Neuronal stem cell (in vitro differentiated cells): ENCODE data around the gene AP3B1.

Experiments
- DNase-seq: peaks from one replicate; pipeline ENCODE4 v3.0.0-alpha.2; 2013; ENCODE audit warnings: low spot score
- H2AFZ ChIP-seq: one replicate; pipeline ENCODE4 v1.6.1; 2013; ENCODE audit warnings: mild to moderate bottlenecking, low read length, inconsistent platforms
- H2AK5ac ChIP-seq: 2 replicates; pipeline ENCODE4 v1.6.1; 2013; ENCODE audit warnings: low read depth, mild to moderate bottlenecking, inconsistent platforms, low read length, moderate library complexity, mixed read lengths
- H2BK120ac ChIP-seq: 2 replicates; pipeline ENCODE4 v1.6.1; 2013; ENCODE audit warnings: low read depth, mild to moderate bottlenecking, inconsistent platforms, low read length, moderate library complexity, mixed read lengths
- H2BK12ac ChIP-seq: one replicate; pipeline ENCODE4 v1.6.1; 2013; ENCODE audit warnings: low read length, inconsistent platforms
- H2BK15ac ChIP-seq: 2 replicates; pipeline ENCODE4 v1.6.1; 2013; ENCODE audit warnings: mild to moderate bottlenecking, low read length, inconsistent platforms, mixed read lengths
- H2BK5ac ChIP-seq: one replicate; pipeline ENCODE4 v1.6.1; 2013; ENCODE audit warnings: inconsistent platforms, mild to moderate bottlenecking, low read length, moderate library complexity
- H3K14ac ChIP-seq: one replicate; pipeline ENCODE4 v1.6.1; 2013; ENCODE audit warnings: low read length, inconsistent platforms
- H3K18ac ChIP-seq: 2 replicates; pipeline ENCODE4 v1.6.1; 2013; ENCODE audit warnings: low read length, inconsistent platforms
- H3K23ac ChIP-seq: 2 replicates; pipeline ENCODE4 v1.6.1; 2013; ENCODE audit warnings: low read depth, mild to moderate bottlenecking, mixed read lengths, low read length, inconsistent platforms; ENCODE audit not compliant: poor library complexity
- H3K27ac ChIP-seq: replicated peaks from 3 replicates; pipeline ENCODE4 v1.5.1; 2013; ENCODE audit warnings: low read length, inconsistent platforms
- H3K27me3 ChIP-seq, 3 experiments: 2 replicates each; pipeline ENCODE4 v1.6.1; 2013; ENCODE audit warnings: low read length in 3 of 3, mild to moderate bottlenecking in 2 of 3, inconsistent platforms in 1 of 3, low read depth in 1 of 3, mixed read lengths in 1 of 3, moderate library complexity in 1 of 3; ENCODE audit not compliant: control insufficient read depth in 3 of 3, insufficient read depth in 3 of 3
- H3K36me3 ChIP-seq, 2 donors: replicated peaks in 1 of 2; 2 replicates each; pipeline ENCODE4 v1.6.1; 2013; ENCODE audit warnings: low read length in 2 of 2; ENCODE audit not compliant: control insufficient read depth in 2 of 2, insufficient read depth in 2 of 2
- H3K4ac ChIP-seq: 2 replicates; pipeline ENCODE4 v1.6.1; 2013; ENCODE audit warnings: inconsistent platforms, mild to moderate bottlenecking, low read length, moderate library complexity
- H3K4me1 ChIP-seq, 2 donors: 1 replicate in 1 of 2; 2 replicates in 1 of 2; pipeline ENCODE4 v1.6.1; 2013; ENCODE audit warnings: low read length in 2 of 2, low read depth in 1 of 2; ENCODE audit not compliant: control insufficient read depth in 2 of 2, insufficient read depth in 1 of 2
- H3K4me2 ChIP-seq: one replicate; pipeline ENCODE4 v1.6.1; 2013; ENCODE audit warnings: mild to moderate bottlenecking, low read length, inconsistent platforms; ENCODE audit not compliant: insufficient read depth, poor library complexity, severe bottlenecking
- H3K4me3 ChIP-seq, 2 donors: 2 replicates each; pipeline ENCODE4 v1.5.1; 2013; ENCODE audit warnings: low read length in 2 of 2, mild to moderate bottlenecking in 2 of 2, inconsistent platforms in 1 of 2, moderate library complexity in 1 of 2
- H3K79me1 ChIP-seq: one replicate; pipeline ENCODE4 v1.6.1; 2013; ENCODE audit warnings: low read depth, mild to moderate bottlenecking, inconsistent platforms, low read length, moderate library complexity
- H3K9ac ChIP-seq: one replicate; pipeline ENCODE4 v1.6.1; 2013; ENCODE audit warnings: mild to moderate bottlenecking, low read depth, low read length, inconsistent platforms; ENCODE audit not compliant: poor library complexity
- H3K9me3 ChIP-seq, 2 donors: replicated peaks in 1 of 2; 2 replicates each; pipeline versions ENCODE3 to v1.6.1; 2013; ENCODE audit warnings: low read length in 2 of 2, mild to moderate bottlenecking in 2 of 2, inconsistent platforms in 1 of 2, low read depth in 1 of 2, mixed read lengths in 1 of 2, moderate library complexity in 1 of 2; ENCODE audit not compliant: control insufficient read depth in 2 of 2, insufficient read depth in 1 of 2
- H4K8ac ChIP-seq: one replicate; pipeline ENCODE4 v1.6.1; 2013; ENCODE audit warnings: low read depth, mild to moderate bottlenecking, inconsistent platforms, low read length, moderate library complexity
- H4K91ac ChIP-seq: one replicate; pipeline ENCODE4 v1.6.1; 2013; ENCODE audit warnings: low read length, low read depth, mild to moderate bottlenecking, inconsistent platforms; ENCODE audit not compliant: poor library complexity
- WGBS, 2 donors: extraction: QIAGEN DNeasy Blood & Tissue Kit; methylation state at CpG; one replicate each; pipeline ENCODE4 v1.1.7; 2013; ENCODE audit warnings: missing lambda C conversion rate in 2 of 2, mixed read lengths in 1 of 2; ENCODE audit not compliant: insufficient read length in 2 of 2, insufficient replicate concordance in 1 of 2; ENCODE audit errors: extremely low coverage in 2 of 2; 5-methylcytosine and 5-hydroxymethylcytosine counted together

Gene AP3B1

DNA sequence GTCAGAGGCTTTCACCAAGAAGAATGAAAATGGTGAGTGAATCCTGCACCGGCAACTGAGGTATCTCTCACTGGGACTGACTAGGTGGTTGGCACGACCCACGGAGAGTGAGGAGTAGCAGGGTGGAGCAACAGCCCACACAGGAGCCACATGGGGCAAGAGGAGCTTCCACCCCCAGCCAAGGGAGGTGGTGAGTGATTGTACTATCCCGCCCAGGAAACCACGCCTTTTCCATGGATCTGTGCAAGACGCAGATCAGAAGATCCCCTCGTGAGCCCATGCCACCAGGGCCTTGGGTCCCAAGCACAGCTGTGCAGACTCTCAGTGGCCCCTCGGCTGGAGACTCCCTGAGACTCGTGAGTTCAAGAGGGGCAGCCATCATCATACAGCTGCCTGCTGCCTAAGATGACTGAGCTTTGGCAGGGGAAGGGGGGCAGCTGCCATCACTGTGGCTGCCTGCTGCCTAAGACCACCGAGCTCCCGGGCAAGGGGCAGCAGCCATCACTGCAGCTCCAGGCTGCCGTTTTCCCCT is 229.5 kb downstream of the AP3B1 start:
- no peak overlapping the region for H4K8ac ChIP-seq
- H3K9me3 ChIP-seq: peaks cover 0 to 7% of the 10 kb centered on the region in 2 donors
- H3K79me1 ChIP-seq: no peaks in the 10 kb centered on the region
- no peak overlapping the region for H3K4me2 ChIP-seq
- no peak overlapping the region for H3K4me3 ChIP-seq
- H2AFZ ChIP-seq: no peak overlapping the region
- no peak overlapping the region for H3K23ac ChIP-seq
- H3K18ac ChIP-seq: no peak overlapping the region
- H3K4ac ChIP-seq: no peak overlapping the region
- no peak overlapping the region for H2BK5ac ChIP-seq
- H3K27ac ChIP-seq: no peak overlapping the region
- H3K27me3 ChIP-seq: no peaks in the 10 kb centered on the region
- no peak overlapping the region for H2BK120ac ChIP-seq
- no peak overlapping the region for H3K14ac ChIP-seq
- no peak overlapping the region for H2BK12ac ChIP-seq
- H2BK15ac ChIP-seq: no peak overlapping the region
- DNase-seq: no peak
- no peaks in the 10 kb centered on the region for H3K4me1 ChIP-seq
- no peak overlapping the region for H4K91ac ChIP-seq
- WGBS, 2 donors: no CpG with 5 or more reads among the region's 12 CpGs
- no peak overlapping the region for H3K9ac ChIP-seq
- peaks cover 0 to 4% of the 10 kb centered on the region in 2 donors for H3K36me3 ChIP-seq
- H2AK5ac ChIP-seq: no peak overlapping the region

DNA sequence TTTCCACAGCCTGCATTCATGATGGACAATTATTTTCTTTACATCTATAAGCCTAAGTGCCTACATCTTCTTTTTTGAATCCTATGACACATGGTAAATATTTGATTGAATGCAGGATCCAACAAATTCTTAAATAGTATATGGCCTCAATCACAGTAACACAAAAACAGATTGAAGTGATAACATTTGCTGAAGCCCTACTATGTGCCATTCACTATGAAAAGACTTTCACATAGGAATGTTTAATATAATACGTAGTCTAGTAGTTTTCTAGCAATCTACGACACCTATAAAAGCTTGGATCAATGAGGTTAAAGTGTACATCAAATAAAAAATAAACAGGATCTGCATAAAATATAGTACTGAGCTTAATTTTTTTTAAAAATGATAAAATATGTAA is 231.0 kb downstream of the AP3B1 start:
- Histone ChIP-seq H3K14ac (no peak overlapping the region), H3K9me3 (peaks cover 0 to 7% of the 10 kb centered on the region in 2 donors), H2BK15ac (no peak overlapping the region), H2BK12ac (no peak overlapping the region), H3K36me3 (peaks cover 0 to 10% of the 10 kb centered on the region in 2 donors), H3K27ac (no peak overlapping the region), H2AFZ (no peak overlapping the region), H4K8ac (no peak overlapping the region), H3K23ac (no peak overlapping the region), H3K4me2 (no peak overlapping the region), H2BK5ac (no peak overlapping the region), H3K18ac (no peak overlapping the region), H2BK120ac (no peak overlapping the region), H3K4ac (no peak overlapping the region), H3K4me3 (no peak overlapping the region), H2AK5ac (no peak overlapping the region), H3K4me1 (no peaks in the 10 kb centered on the region), H3K79me1 (no peaks in the 10 kb centered on the region), H3K9ac (no peak overlapping the region), H3K27me3 (no peaks in the 10 kb centered on the region), H4K91ac (no peak overlapping the region)
- no CpG with 5 or more reads among the region's 2 CpGs for WGBS, 2 donors
- DNase-seq: no peak

DNA sequence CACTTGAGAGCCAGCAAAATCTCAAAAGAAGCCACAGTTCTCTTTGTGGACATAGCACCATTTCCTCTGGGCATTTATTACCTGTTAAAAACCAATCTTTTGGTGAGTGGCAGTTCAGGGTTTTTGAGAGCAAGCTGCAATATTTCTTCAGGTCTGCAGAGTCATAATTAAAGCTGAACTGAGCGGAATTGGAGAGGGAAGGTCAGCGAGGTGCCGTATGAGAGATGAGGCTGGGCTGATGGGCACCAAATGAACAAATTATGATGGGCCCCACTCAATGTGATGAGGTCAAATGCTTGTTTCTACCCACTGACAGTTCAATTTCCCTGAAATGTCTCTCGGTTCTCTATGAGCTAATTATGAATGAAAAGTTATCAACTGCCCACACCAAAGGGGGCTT is 231.9 kb downstream of the AP3B1 start:
- H3K18ac ChIP-seq: no peak overlapping the region
- H3K4ac ChIP-seq: no peak overlapping the region
- no peak overlapping the region for H2BK12ac ChIP-seq
- H2AK5ac ChIP-seq: no peak overlapping the region
- peaks cover 0 to 7% of the 10 kb centered on the region in 2 donors for H3K9me3 ChIP-seq
- H3K27me3 ChIP-seq: no peaks in the 10 kb centered on the region
- no peak overlapping the region for H2BK5ac ChIP-seq
- H3K36me3 ChIP-seq: peaks cover 0 to 11% of the 10 kb centered on the region in 2 donors
- no CpG with 5 or more reads among the region's 4 CpGs for WGBS, 2 donors
- no peak overlapping the region for H2AFZ ChIP-seq
- no peak overlapping the region for H3K4me2 ChIP-seq
- H4K8ac ChIP-seq: no peak overlapping the region
- H3K27ac ChIP-seq: no peak overlapping the region
- no peak overlapping the region for H4K91ac ChIP-seq
- H3K79me1 ChIP-seq: no peaks in the 10 kb centered on the region
- H3K4me3 ChIP-seq: no peak overlapping the region
- no peak overlapping the region for H3K14ac ChIP-seq
- H2BK120ac ChIP-seq: no peak overlapping the region
- H3K23ac ChIP-seq: no peak overlapping the region
- H3K9ac ChIP-seq: no peak overlapping the region
- H3K4me1 ChIP-seq: no peaks in the 10 kb centered on the region
- DNase-seq: no peak
- H2BK15ac ChIP-seq: no peak overlapping the region

DNA sequence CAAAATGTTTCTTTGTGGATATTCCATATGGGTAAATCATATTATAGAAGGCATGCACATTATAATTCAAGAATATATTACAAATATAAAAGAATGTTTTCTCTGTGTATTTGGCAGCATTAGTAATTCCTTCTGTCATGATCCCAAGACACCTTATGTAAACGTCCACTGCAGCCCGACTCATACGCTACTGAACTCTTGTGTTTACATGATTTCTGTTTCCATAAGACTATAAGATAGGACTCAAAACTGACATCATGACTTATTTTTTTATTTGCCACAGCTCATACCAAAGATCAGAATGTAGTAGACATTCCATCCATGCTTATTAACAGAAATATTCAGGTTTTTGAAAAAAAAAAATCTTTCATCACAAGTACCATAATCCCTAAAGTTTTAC is 234.1 kb downstream of the AP3B1 start:
- H3K27me3 ChIP-seq: no peaks in the 10 kb centered on the region
- no peak overlapping the region for H3K18ac ChIP-seq
- H3K27ac ChIP-seq: no peak overlapping the region
- H3K36me3 ChIP-seq: peaks cover 0 to 11% of the 10 kb centered on the region in 2 donors
- H2AK5ac ChIP-seq: no peak overlapping the region
- H3K14ac ChIP-seq: no peak overlapping the region
- no peak overlapping the region for H3K4ac ChIP-seq
- H2BK12ac ChIP-seq: no peak overlapping the region
- no peak overlapping the region for H3K23ac ChIP-seq
- no peaks in the 10 kb centered on the region for H3K79me1 ChIP-seq
- H3K4me2 ChIP-seq: no peak overlapping the region
- H3K9me3 ChIP-seq: no peaks in the 10 kb centered on the region
- no peak overlapping the region for H2AFZ ChIP-seq
- no peak overlapping the region for H2BK120ac ChIP-seq
- H2BK15ac ChIP-seq: no peak overlapping the region
- H4K91ac ChIP-seq: no peak overlapping the region
- H3K4me3 ChIP-seq: no peak overlapping the region
- H2BK5ac ChIP-seq: no peak overlapping the region
- H4K8ac ChIP-seq: no peak overlapping the region
- no peak overlapping the region for H3K9ac ChIP-seq
- no peak for DNase-seq
- WGBS, 2 donors: no CpG with 5 or more reads among the region's 3 CpGs
- no peaks in the 10 kb centered on the region for H3K4me1 ChIP-seq
